GM23338 (cell line): ENCODE measurements around the gene PCDHGA1. TPM values are rescaled to one million over a fixed set of nuclear protein-coding genes. Genes with fewer than 3 reads are reported as not detected.

ENCODE experiments used
- ATAC-seq: fragments of 200-7000 bp; cut with Tn5 transposase; 3 replicates; pipeline ENCODE4 v1.9.1; 2020
- DNase-seq: peaks from one replicate; pipeline ENCODE4 v3.0.0-alpha.2; 2015; ENCODE audit warnings: low spot score
- H2AFZ ChIP-seq: fragments of 200-600 bp; sonication (generic); 2 replicates; pipeline ENCODE4 v1.8.0; 2016; ENCODE audit warnings: antibody characterized with exemption, mild to moderate bottlenecking, moderate library complexity
- H3F3A ChIP-seq: fragments of 200-600 bp; sonication (generic); replicated peaks from 2 replicates; pipeline ENCODE4 v1.8.0; 2017; ENCODE audit warnings: antibody characterized with exemption, mixed run types, low read depth
- H3K27ac ChIP-seq: fragments of 200-600 bp; sonication (generic); 2 replicates; pipeline ENCODE4 v1.6.1; 2016; ENCODE audit warnings: low read depth
- H3K27me3 ChIP-seq: fragments of 200-600 bp; sonication (generic); 2 replicates; pipeline ENCODE4 v1.8.0; 2016; ENCODE audit warnings: mild to moderate bottlenecking, mixed run types, moderate library complexity; ENCODE audit not compliant: insufficient read depth
- H3K36me3 ChIP-seq: fragments of 200-600 bp; sonication (generic); 2 replicates; pipeline ENCODE4 v1.8.0; 2016; ENCODE audit warnings: mild to moderate bottlenecking; ENCODE audit not compliant: insufficient read depth
- H3K4me1 ChIP-seq: fragments of 200-600 bp; sonication (generic); 2 replicates; pipeline ENCODE4 v1.8.0; 2016; ENCODE audit warnings: mild to moderate bottlenecking, moderate library complexity; ENCODE audit not compliant: insufficient read depth
- H3K4me2 ChIP-seq: fragments of 200-600 bp; sonication (generic); 2 replicates; pipeline ENCODE4 v1.7.1; 2017; ENCODE audit warnings: mixed run types
- H3K4me3 ChIP-seq: fragments of 200-600 bp; sonication (generic); 2 replicates; pipeline ENCODE4 v1.6.1; 2016; ENCODE audit warnings: mixed run types
- H3K79me2 ChIP-seq: fragments of 200-600 bp; sonication (generic); replicated peaks from 2 replicates; pipeline ENCODE4 v1.8.0; 2017; ENCODE audit warnings: mild to moderate bottlenecking; ENCODE audit not compliant: insufficient read depth
- H3K9me2 ChIP-seq: fragments of 200-600 bp; sonication (generic); 2 replicates; pipeline ENCODE4 v1.8.0; 2017; ENCODE audit not compliant: insufficient read depth
- H4K20me1 ChIP-seq: fragments of 200-600 bp; sonication (generic); replicated peaks from 2 replicates; pipeline ENCODE4 v1.8.0; 2017; ENCODE audit warnings: mild to moderate bottlenecking; ENCODE audit not compliant: insufficient read depth
- H3K27ac Mint-ChIP-seq: 2 replicates; pipeline ENCODE4 v1.8.0; 2020; ENCODE audit warnings: inconsistent platforms, mild to moderate bottlenecking, moderate library complexity, mixed read lengths
- H3K27me3 Mint-ChIP-seq: 3 replicates; pipeline ENCODE4 v1.8.0; 2022; ENCODE audit warnings: low read depth, mild to moderate bottlenecking, moderate library complexity, mixed read lengths, inconsistent platforms; ENCODE audit not compliant: insufficient read depth, poor library complexity
- H3K36me3 Mint-ChIP-seq: 3 replicates; pipeline ENCODE4 v1.8.0; 2021; ENCODE audit warnings: low read depth, mild to moderate bottlenecking, inconsistent platforms, moderate library complexity, mixed read lengths
- H3K4me1 Mint-ChIP-seq: 3 replicates; pipeline ENCODE4 v1.8.0; 2020; ENCODE audit warnings: mild to moderate bottlenecking, inconsistent platforms, mixed read lengths
- H3K4me3 Mint-ChIP-seq: 3 replicates; pipeline ENCODE4 v1.8.0; 2021; ENCODE audit warnings: moderate library complexity, mild to moderate bottlenecking, inconsistent platforms, mixed read lengths
- H3K9me3 Mint-ChIP-seq: 3 replicates; pipeline ENCODE4 v1.8.0; 2020; ENCODE audit warnings: moderate library complexity, mild to moderate bottlenecking, inconsistent platforms, mixed read lengths
- CREB1 ChIP-seq: fragments of 250-450 bp; sonication (Bioruptor Pico); IDR thresholded peaks from 2 replicates; pipeline ENCODE4 v1.5.0; 2020; ENCODE audit warnings: low read depth, mild to moderate bottlenecking, moderate library complexity
- CTCF ChIP-seq, 2 experiments: fragments of 200-600 bp in 1 of 2; sonication (generic) in 1 of 2; conservative IDR thresholded peaks; 2 replicates each; pipeline versions ENCODE4 v1.5.1 to v1.6.1; 2016 to 2017; ENCODE audit warnings: antibody characterized with exemption in 2 of 2, low read depth in 2 of 2, mild to moderate bottlenecking in 2 of 2, moderate library complexity in 1 of 2
- ETS1 ChIP-seq: IDR thresholded peaks from 2 replicates; pipeline ENCODE4 v1.6.1; 2016; ENCODE audit warnings: antibody characterized with exemption
- EZH2phosphoT487 ChIP-seq: fragments of 200-600 bp; sonication (generic); IDR thresholded peaks from one replicate; pipeline ENCODE4 v1.8.1; 2018; ENCODE audit warnings: antibody characterized with exemption; ENCODE audit not compliant: unreplicated experiment
- NANOG ChIP-seq: IDR thresholded peaks from 2 replicates; pipeline ENCODE4 v1.6.1; 2016; ENCODE audit warnings: antibody characterized with exemption, borderline replicate concordance
- POLR2AphosphoS5 ChIP-seq: IDR thresholded peaks from 2 replicates; pipeline ENCODE4 v1.6.1; 2016; ENCODE audit warnings: antibody characterized with exemption, low read depth
- REST ChIP-seq: IDR thresholded peaks from one replicate; pipeline ENCODE4 v1.6.1; 2018; ENCODE audit warnings: antibody characterized with exemption; ENCODE audit not compliant: unreplicated experiment
- ZNF114 ChIP-seq: fragments of 250-450 bp; sonication (Bioruptor Pico); IDR thresholded peaks from 2 replicates; pipeline ENCODE4 v1.5.0; 2020; ENCODE audit warnings: mild to moderate bottlenecking, moderate library complexity
- ZNF331 ChIP-seq: fragments of 250-450 bp; sonication (Bioruptor Pico); IDR thresholded peaks from 2 replicates; pipeline ENCODE4 v1.5.0; 2020; ENCODE audit warnings: low read depth, mild to moderate bottlenecking, moderate library complexity
- ZNF462 ChIP-seq: fragments of 250-450 bp; sonication (Bioruptor Pico); IDR thresholded peaks from 2 replicates; pipeline ENCODE4 v1.5.0; 2020; ENCODE audit warnings: mild to moderate bottlenecking, moderate library complexity
- polyA plus RNA-seq: library from polyadenylated mRNA; unstranded; fragments of >200 nt; fragmentation: Nextera tagmentation; extraction: Ambion mirVana; gene quantifications from 2 replicates; pipeline ENCODE4 v1.2.1, GENCODE V29; 2016
- total RNA-seq: library from RNA; depleted of rRNA; stranded (reverse); fragments of >200 nt; shearing (Covaris generic); gene quantifications from 2 replicates; pipeline ENCODE4 v1.2.3, GENCODE V29; 2014

Gene PCDHGA1
- total and polyA plus RNA-seq, 2 experiments from 2014 or later, result 0.39 to 1.7 TPM

- no peaks in the 10 kb centered on the region for H3K9me2 ChIP-seq
- Mint-ChIP-seq H3K4me1 (no peaks in the 10 kb centered on the region), H3K4me3 (no peak overlapping the region), H3K36me3 (peaks cover 42% of the 10 kb centered on the region), H3K27me3 (peaks cover 6% of the 10 kb centered on the region), H3K9me3 (peaks cover 48% of the 10 kb centered on the region), H3K27ac (no peak overlapping the region)
- no peaks in the 10 kb centered on the region for H3K79me2 ChIP-seq
- no peaks in the 10 kb centered on the region for H3K27me3 ChIP-seq
- H3F3A ChIP-seq, result no peaks in the 10 kb centered on the region
- peaks cover 1% of the 10 kb centered on the region; the same call in 1 of the 2 replicates for H3K4me1 ChIP-seq
- H4K20me1 ChIP-seq, result no peaks in the 10 kb centered on the region
- no peak overlapping the region for H3K27ac ChIP-seq
- no peak overlapping the region for H3K4me3 ChIP-seq
- H3K4me2 ChIP-seq, result no peak overlapping the region
- H3K36me3 ChIP-seq, result peaks cover 8% of the 10 kb centered on the region; the same call in 1 of the 2 replicates
- ATAC-seq, result no peak
- DNase-seq, result no peak
- H2AFZ ChIP-seq, result no peak overlapping the region
- TF ChIP-seq ZNF331 (CRISPR knock-in tag), result no peak
- no peak for TF ChIP-seq CREB1
- TF ChIP-seq CTCF (conservative IDR thresholded peaks at IDR 0.05; ENCODE audit: low read depth in 2 of 2), result no peak
- TF ChIP-seq REST, result no peak
- no peak for TF ChIP-seq EZH2phosphoT487
- TF ChIP-seq POLR2AphosphoS5, result no peak
- TF ChIP-seq ETS1, result no peak
- no peak for TF ChIP-seq NANOG
- no peak for TF ChIP-seq ZNF462 (CRISPR knock-in tag)
- no peak for TF ChIP-seq ZNF114
These were observed 103.7 kb downstream of the PCDHGA1 start for GRCh38 chr5:141434006-141434405.
